Measurements from ENCODE around the gene FBXL2.
"Not testable (repeated sequence)": the region's sequence is repeated elsewhere in the genome, so short reads cannot be mapped to it uniquely, and the experiment has no call there.

Gene FBXL2

GRCh38 chr3:33424606-33425452 is 147.6 kb downstream of the FBXL2 start:
- no peak overlapping the region for H3K4me3 ChIP-seq (replicated peaks; ENCODE audit: low read depth, low read length)
- DNase-seq (ENCODE audit: low read depth) = no peak
- TF ChIP-seq CTCF (IDR thresholded peaks at IDR 0.05; ENCODE audit: low read length, missing control alignments) = no peak

- no peak overlapping the region for H3K4me3 ChIP-seq (replicated peaks; ENCODE audit: low read depth, low read length)
- DNase-seq (ENCODE audit: low read depth) = no peak
- no peak for TF ChIP-seq CTCF (IDR thresholded peaks at IDR 0.05; ENCODE audit: low read length, missing control alignments)
Measured at GRCh38 chr3:33425453-33425852, 148.2 kb downstream of the FBXL2 start.

- TF ChIP-seq CTCF (IDR thresholded peaks at IDR 0.05; ENCODE audit: low read length, missing control alignments) = no peak
- no peak overlapping the region for H3K4me3 ChIP-seq (replicated peaks; ENCODE audit: low read depth, low read length)
- DNase-seq (ENCODE audit: low read depth) = no peak
Measured at GRCh38 chr3:33426068-33426467, 148.8 kb downstream of the FBXL2 start.

- H3K4me3 ChIP-seq (replicated peaks; ENCODE audit: low read depth, low read length) = no peak overlapping the region
- no peak for TF ChIP-seq CTCF (IDR thresholded peaks at IDR 0.05; ENCODE audit: low read length, missing control alignments)
- DNase-seq (ENCODE audit: low read depth) = no peak
Measured at GRCh38 chr3:33426630-33427317, 149.5 kb downstream of the FBXL2 start.

- no peak for DNase-seq (ENCODE audit: low read depth)
- no peak for TF ChIP-seq CTCF (IDR thresholded peaks at IDR 0.05; ENCODE audit: low read length, missing control alignments)
- no peak overlapping the region for H3K4me3 ChIP-seq (replicated peaks; ENCODE audit: low read depth, low read length)
Measured at GRCh38 chr3:33428734-33429133, 151.5 kb downstream of the FBXL2 start.

GRCh38 chr3:33429306-33429705 is 152.1 kb downstream of the FBXL2 start:
- not testable (repeated sequence) for H3K4me3 ChIP-seq (replicated peaks; ENCODE audit: low read depth, low read length); DNase-seq (ENCODE audit: low read depth)

- no peak overlapping the region for H3K4me3 ChIP-seq (replicated peaks; ENCODE audit: low read depth, low read length)
- no peak for DNase-seq (ENCODE audit: low read depth)
- TF ChIP-seq CTCF (IDR thresholded peaks at IDR 0.05; ENCODE audit: low read length, missing control alignments) = no peak
Measured at GRCh38 chr3:33430061-33430460, 152.8 kb downstream of the FBXL2 start.
